Left lobe of liver (tissue), 2 donors: ENCODE results near the gene CCDC167. TPM values are rescaled to one million over a fixed set of nuclear protein-coding genes. Genes with fewer than 3 reads are reported as not detected.
"Not testable (repeated sequence)": the region's sequence is repeated elsewhere in the genome, so short reads cannot be mapped to it uniquely, and the experiment has no call there.

Source experiments
- ATAC-seq: fragments of 200-7000 bp; cut with Tn5 transposase; one replicate; pipeline ENCODE4 v1.9.1; 2020; ENCODE audit warnings: mild to moderate bottlenecking, moderate library complexity
- DNase-seq: peaks from one replicate; pipeline ENCODE4 v3.0.0-alpha.2; 2020; ENCODE audit warnings: low spot score
- total RNA-seq: library from RNA; stranded (reverse); gene quantifications from one replicate; pipeline ENCODE4 v1.2.1, GENCODE V29; 2021
- donor health status: DM: no; HTN: no; CAD: no; lungs with moderate emphysema.
- donor health status: DM: no; HTN: yes; CAD: no.

The CCDC167 gene
- total RNA-seq, 1 donor from 2014 or later: 25.1 TPM

DNA sequence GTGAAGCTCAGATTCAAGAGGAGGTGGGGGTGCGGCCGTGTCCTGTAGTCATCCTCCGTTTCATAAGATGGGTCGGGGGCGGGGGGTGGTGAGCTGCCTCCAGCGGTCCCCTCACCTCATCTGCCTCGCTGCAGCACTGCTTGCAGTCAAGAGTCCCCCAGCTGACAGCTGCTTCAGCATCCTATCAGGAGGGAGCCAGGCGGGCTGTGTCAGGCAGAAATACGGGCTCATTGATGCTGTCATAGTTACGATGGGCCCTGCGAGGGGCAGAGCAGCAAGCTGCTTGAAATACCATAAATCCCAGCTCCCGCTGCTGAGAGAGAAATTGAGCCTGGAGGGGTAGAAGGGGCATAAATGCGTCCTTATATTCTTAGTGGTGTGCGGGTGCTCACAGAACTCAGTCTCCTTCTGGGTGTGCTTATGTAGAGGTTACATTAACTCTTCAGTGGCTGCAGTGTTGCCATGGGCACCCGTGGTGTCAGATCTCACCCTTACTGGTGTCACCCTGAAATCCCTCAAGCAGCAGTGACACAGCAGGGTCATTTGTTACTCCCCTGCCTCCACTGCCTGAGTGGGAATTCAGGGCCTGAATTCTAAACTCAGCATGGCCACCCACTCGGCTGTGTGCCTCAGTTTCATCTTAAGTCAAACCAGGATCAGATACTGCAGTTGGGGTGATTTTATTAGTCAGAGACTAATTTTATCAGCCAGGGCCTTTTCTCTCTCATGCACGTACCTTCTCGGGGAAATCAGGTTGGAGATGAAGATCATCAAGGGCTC lies 21.8 kb downstream of the CCDC167 start:
- ATAC-seq (no peak), DNase-seq (no peak)

DNA sequence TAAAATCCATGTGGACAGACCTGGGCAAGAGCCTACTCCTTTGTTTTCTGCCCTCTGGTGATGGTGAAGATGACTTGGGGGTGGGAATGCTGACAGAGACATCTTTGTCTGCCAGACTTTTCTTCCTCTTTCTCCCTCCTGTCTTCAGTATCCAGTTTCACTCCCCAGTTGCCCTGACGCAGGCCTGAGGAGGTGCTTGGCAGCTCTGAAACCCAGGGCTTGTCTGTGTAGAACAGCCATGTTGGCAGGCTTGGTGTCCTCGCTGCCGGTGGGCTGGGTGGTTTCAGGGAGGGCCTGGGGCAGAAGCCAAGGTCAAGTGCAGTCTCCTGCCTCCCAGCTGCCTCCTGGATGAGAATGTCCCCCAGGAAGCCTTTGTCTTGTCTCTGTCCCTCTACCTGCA lies 22.5 kb downstream of the CCDC167 start:
- DNase-seq (no peak), ATAC-seq (no peak)

DNA sequence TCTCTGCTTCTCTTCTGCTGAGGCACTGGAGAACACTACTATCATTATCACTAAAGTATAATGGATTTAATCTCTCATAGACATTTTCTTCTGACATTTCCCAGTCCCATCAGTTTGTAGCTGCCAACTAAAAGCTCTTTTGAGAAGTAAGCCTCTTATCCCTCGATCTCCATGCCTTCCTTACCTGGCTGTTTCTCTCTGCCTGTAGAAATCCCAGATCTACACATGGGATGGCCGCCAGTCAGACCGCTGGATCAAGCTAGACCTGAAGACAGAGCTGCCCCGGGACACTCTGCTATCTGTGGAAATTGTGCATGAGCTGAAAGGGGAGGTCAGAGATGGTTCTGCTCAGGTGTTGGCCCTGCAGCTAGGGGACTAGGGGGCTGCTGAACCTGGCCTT lies 25.4 kb downstream of the CCDC167 start:
- ATAC-seq: no peak
- DNase-seq: no peak

DNA sequence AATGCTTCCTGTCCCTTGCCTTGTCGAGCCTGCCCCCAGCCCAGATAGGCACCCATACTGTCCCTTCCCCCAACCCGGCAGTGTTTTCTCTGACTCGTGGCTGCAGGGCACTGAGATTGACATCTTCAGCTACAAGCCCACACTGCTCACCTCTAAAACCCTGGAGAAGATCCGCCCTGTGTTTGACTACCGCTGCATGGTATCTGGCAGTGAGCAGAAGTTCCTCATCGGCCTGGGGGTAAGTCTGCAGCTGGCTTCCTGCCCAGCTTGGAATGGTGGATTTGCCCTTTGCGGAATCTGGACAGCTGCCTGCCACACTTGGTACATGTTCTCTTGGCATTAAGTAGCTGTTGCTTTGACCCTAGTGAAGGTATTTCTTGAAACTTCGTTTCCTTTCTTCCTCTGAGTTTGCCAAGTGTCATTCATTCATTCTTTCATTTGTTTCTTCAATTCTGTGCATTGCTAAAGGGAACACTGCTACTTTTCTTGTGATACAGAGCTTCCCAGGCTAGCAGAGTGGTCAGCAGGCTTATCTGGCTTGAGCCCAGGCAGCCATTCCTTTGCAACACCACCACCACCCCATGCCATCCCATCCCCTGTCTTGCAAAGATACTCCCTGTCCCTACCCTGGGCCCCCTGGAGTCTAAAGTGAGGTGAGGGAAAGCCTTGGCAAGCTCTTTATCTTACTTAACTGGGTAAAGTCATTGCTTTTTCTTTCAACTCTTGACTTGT lies 26.2 kb downstream of the CCDC167 start:
- DNase-seq (peak; percentile 92), ATAC-seq (peak; percentile 93)

DNA sequence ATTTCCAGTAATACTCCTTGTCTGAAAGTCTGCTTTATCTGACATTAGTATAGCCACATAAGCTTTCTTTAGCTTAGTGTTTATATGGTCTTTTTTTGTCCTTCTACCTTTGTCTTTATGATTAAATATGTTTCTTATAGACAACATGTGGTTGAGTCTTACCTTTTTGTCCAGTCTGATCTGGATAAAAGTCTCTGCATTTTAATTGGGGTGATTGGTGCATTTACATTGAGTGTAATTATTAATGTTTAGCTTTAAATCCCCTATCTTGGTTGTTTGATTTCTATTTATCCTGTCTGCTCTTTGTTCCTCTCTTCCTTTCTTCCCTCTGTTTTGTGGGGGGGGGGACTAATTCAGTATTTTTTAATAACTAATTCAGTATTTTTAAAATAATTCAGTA lies 32.0 kb downstream of the CCDC167 start:
- no peak for ATAC-seq
- DNase-seq: no peak

DNA sequence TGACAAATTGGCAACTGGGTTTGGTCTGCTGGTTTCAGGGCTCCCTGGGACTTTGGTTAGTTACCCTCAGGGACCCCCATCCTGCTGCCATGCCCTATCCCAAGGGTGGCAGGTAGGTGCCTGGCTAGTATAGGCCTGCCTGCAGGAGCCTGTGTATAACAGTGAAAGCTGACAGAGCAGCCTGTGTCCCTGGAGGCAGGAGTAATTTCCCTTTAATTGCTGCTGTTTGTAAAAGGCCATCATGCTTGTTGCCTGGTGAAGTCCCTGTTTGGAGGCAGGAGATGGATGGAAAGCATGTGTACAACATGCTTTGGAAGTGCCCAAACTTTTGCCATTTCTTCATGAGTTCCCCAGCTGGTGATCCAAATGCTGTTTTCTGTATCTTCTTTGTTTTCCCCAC lies 36.6 kb downstream of the CCDC167 start:
- no peak for ATAC-seq
- DNase-seq: no peak

DNA sequence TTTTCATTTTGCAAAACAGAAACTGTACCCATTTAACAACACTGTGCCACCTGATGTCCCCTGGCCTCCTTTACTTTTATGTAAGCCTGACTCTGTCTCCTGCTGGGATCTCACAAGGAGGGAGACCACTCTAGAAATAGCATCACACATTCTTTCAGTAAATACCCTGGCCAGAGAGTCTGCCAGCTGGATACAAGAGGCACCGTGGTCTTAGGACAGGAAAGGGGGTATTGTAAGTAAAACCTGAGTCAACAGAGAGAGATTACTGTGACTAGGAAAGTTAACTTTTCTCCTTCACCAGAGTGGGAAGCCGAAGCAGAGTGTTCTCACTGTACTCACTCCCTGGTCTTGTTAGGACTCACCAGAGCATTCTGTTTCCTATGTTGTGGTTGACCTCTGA lies 38.9 kb downstream of the CCDC167 start:
- no peak for ATAC-seq
- no peak for DNase-seq

DNA sequence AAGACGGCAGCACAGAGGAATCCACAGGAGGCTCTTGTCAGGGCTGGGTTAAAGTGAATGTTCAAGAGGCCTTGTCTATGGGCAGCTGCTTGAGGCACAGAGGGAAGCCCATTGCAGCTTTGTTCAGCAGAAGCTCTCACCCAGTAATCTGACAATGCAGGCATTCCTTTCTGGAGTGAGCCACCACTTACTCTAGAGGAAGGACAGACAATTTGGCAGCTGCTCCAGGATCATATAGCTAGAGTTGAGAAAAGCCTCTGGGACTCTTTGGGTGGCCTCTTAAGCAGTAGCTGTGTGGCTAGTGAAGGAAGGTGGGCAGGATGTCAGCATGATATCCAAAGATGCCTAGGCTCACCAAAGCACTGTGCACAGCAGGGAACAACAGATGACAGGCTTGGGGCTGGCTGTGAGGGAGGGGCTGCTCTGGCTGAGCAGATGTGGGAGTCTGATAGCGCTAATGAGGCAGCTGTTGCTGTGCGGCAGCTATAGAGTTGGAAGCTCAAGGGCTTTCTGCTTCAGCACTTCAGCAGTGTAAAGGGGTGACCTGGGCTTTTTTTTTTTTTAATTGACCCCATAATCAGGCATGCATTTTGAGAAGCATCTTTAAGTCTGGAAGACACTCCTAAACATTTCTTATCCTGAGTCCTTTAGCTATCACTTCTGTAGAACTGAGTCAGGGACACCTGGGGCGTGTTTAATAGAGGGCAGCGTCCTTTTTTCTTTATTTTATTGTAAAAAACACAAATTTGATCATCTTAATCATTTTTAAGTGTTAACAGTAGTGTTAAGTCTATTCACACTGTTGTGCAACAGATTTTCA lies 39.5 kb downstream of the CCDC167 start:
- no peak for ATAC-seq
- DNase-seq: no peak

DNA sequence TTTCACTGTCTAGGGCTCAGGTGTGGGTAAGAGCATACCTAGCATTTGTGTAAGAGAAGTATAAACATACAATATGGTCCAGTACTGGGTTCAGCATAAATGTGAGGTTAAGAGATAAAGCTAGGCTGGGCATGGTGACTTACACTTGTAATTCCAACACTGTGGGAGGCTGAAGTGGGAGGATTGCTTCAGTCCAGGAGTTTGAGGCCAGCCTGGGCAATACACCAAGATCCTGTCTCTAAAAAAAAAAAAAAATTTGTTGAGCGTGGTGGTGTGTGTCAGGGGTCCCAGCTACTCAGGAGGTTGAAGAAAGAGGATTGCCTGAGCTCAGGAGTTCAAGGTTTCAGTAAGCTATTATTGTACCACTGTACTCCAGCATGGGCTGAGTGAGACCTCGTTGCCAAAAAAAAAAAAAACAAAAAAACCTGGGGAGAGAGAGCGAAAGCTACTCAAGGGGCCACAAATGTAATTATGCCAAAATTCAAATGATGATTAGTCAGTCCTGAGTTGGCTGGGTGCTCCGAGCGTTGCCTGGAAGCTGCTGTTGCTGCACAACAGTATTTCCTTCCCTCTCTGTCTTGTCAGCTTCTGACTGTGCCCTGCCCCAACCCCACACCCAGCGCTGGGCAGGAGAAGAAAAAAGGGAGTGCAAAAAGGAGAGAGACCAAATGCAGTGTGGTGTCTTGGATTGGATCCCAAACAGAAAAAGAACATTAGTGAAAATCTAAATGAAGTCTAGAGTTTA lies 42.7 kb downstream of the CCDC167 start:
- ATAC-seq: no peak
- no peak for DNase-seq

DNA sequence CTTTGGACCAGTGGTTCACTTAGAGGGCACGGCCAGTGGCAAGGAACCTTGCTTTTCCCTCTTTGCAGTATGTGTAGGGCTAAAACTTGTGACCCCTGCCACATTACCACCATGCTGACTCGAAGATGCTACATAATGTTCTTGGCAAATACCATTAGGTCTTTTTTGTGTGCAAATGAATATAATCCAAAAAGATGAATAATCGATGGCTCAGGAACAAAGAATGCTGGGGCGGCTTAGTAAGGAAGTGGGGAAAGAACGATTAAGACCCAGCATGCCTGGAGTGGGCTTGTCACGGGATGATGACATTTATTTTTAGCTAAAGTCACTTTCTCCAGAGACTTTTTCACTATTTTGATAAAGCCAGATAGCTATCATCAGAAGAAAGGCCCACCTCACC lies 43.6 kb downstream of the CCDC167 start:
- ATAC-seq (no peak), DNase-seq (no peak)

DNA sequence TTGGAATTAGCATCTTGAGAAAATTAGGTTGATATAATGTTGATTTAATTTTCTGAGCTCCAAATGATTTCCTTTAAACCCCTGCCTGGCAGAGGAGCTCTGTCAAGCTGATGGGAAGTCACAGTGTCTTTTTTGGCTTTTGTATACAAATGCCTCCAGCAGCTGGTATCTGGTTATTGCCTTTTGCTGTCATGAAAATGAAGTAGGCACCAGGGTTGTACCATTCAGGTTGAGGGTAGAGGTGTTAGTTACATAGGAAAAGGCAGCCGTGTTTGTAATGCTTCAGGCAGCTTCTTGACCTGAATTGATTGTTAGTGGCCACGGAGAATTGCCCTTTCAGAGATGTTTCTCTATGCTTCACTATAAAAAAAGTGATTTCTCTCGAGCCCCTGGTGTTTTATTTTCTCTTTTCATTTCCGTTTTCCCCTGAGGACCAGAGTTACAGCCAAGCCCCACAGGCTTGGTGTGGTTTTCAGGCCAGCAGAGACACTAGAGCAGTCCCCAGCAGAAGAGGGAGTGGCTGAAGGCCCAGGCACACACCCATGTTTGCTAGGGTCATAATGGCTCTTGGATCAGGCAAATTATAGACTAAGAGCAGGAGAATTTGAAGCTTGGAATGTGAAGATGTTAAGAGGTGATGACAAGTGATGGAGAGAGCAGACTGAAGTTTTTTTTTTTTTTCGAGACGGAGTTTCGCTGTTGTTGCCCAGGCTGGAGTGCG lies 45.1 kb downstream of the CCDC167 start:
- DNase-seq: no peak
- no peak for ATAC-seq

DNA sequence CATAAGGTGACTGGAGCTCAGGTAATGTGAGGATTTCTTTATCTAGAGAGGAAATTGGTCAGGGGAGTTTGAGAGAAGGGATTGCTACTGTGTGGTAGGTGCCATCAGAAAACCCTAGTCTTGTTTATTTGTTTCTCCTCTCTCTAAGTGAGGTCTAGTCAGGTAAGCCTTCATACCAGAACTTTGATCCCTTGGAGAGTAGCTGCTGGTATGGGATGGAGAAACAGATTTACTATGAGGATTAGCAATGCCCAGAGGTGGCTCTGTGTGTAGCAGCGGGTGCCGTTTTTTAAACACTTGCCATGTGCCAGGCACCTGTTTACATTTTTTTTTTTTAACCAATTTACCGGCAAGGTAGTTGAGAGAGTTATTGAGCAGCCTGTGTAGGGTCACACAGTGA lies 47.2 kb downstream of the CCDC167 start:
- ATAC-seq: peak; percentile 96
- DNase-seq: no peak

DNA sequence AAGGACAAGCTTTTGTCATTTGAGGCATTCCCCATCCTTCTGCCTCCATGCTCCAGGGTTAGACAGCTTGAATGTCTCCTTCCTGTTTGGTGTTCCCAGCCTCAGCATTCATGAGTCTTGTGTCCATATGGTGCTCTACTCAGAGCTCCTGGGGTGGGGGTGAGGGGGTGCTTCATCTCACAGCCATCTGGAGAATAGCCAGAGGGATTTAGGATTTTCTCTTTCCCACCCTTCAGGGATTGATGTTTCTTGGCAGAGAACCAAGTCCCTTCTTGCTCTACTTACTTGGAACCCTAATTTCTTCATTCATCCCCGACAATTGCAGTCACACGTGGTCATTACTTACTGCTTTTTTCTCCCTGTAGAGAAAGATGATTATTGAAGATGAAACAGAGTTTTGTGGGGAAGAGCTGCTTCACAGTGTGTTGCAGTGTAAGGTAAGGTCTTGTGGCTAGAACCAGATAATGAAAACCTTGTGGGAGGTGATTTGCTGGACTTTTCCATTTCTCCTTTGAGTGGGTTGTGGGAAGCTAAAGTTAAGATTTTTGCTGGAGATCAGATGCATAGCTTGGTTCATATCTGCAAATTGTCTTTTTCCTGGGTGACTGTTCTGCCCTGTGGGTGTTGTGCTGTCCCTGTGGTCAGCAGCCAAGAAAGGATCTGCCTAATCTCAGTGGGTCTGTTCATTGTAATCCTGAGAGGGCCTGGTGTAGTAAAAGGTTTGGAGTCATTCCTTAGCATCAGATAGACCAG lies 48.1 kb downstream of the CCDC167 start:
- ATAC-seq (no peak), DNase-seq (no peak)

DNA sequence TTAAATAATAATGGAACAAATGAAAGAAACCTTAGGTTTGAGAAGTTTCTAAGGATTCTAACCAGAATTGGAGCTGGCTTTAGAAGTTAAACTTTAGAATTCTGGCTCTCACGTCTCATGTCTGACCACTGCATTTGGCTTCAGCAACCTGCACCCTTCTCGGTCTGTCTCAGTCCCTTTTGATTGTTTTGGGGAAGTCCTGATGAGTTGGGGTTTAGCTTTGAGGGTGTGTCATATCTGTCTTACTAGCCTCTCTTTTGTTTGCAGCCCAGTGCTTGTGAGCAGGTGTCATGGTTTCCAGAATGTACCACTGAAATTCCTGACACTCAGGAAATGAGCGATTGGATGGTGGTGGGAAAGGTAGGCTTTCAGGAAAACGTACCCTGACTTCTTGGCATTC lies 49.7 kb downstream of the CCDC167 start:
- no peak for DNase-seq
- no peak for ATAC-seq

DNA sequence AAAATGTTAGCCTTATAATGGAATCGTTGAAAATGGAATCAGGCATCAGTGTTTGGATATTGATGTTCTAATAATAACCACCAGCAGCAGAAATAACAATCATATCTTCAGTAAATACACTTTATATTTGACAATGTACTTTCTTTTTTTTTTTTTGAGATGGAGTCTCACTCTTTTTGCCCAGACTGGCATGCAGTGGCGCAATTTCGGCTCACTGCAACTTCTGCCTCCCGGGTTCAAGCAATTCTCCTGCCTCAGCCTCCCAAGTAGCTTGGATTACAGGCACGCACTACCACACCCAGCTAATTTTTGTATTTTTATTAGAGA lies 56.5 kb downstream of the CCDC167 start:
- not testable (repeated sequence) for DNase-seq, ATAC-seq

DNA sequence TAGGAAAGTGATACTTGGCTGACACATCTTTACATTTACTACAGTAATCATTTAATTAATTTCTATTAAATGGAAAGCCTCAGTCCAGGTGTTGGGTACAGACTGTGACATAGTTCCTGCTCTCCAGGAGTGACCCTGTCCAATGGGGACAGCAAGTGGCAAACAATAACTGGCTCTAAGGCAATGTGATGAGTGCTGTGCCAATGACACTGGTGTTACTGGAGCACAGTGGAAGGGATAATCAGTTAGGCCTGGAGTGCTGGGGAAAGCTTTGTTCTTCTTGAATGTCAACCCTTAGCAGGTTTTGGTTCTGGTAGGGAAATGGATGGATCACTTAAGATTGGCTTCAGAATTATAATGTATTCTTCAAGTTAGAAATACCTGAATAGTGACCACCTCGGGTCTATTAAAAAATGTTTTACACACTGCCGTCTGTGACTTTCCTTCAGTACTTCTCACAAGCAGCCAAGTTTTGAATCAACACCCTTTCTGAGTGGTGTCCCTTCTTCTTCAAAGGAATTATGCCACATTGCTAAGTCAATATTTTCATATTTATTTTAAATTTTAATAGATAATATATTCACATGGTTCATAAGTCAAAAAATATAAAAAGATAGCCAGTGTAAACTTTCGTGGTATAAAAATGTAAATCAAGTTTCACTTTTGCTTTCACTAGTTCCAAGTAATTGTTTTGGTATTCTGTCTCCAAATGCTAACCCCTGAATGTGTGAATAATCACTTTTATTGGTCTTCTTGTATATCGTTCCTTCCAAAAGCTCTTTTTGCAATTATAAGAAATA lies 57.1 kb downstream of the CCDC167 start:
- ATAC-seq: peak; percentile 95
- no peak for DNase-seq

DNA sequence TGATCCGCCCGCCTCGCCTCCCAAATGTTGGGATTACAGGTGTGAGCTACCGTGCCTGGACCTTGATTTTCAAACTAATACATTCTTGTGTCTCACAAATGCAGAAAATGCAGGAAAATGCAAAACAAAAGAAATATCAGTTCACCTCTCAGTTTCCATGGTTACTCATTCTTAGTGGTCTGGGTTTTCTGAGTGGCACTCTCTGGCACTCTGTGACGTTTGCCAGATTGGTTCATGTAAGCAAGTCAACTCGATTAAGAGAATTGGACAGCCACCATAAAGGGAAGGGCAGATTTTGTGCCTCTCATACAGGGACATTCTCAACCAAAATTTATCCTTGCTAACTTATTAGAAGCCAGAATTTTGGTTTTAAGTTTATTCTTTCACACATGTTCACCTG lies 58.0 kb downstream of the CCDC167 start:
- no peak for DNase-seq
- no peak for ATAC-seq

DNA sequence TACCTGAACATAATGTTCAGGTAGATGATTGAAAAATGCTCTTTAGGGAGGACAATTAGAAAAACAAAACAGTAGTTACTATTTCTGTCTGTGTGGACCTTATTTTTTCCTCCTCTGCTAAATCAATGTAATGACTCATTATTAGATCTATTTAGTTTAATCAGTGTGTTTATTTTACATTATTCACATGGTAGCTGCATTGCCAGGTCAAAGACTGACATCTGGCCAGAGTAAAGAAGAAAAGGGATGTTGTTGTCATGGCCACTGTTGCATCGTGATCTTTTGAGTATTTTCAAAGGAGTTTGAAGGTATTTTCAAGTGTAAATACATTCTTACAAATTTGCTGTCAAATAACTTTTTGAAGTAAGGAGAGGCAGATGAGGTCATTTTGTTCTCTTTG lies 60.8 kb downstream of the CCDC167 start:
- no peak for ATAC-seq

DNA sequence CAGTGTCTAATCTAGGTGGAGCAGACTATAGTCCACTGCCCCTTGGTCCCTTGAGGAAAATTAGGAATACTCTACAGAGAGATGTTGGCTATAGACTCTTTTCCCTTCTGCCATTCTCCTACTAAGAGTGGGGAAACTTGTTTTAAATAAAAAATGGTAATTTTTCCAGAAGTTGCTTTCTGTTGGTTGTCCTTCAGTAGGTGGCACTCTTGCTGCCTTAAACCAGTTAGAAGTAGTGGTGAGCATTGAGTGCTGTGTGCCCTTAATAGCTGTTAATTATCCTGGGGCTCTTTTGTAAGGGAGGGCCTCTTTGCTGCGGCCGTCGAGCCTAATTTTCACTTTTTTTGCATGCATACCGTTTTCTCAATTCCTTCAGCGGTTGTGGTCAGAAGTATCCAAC lies 63.9 kb downstream of the CCDC167 start:
- no peak for ATAC-seq

More for the DNA sequence above, 60.8 kb downstream of the CCDC167 start:
- DNase-seq: no peak

More for the DNA sequence above, 63.9 kb downstream of the CCDC167 start:
- DNase-seq: no peak
